OCI-LY7 (cell line): ENCODE data around the gene TPRKB.

ENCODE experiments used
- EZH2phosphoT487 ChIP-seq: fragments of 200-600 bp; sonication (generic); IDR thresholded peaks from 2 replicates; pipeline ENCODE4 v1.6.1; 2018; ENCODE audit warnings: low read depth, borderline replicate concordance, mild to moderate bottlenecking, mixed run types, antibody characterized with exemption, low read length, moderate library complexity, mixed read lengths
- TF ChIP-seq, protein P1 (sequence below): fragments of 200-600 bp; sonication (generic); conservative IDR thresholded peaks from 2 replicates; pipeline ENCODE4 v1.5.1; 2014; ENCODE audit warnings: mild to moderate bottlenecking, antibody characterized with exemption, low read length, moderate library complexity, mixed read lengths

DNA sequence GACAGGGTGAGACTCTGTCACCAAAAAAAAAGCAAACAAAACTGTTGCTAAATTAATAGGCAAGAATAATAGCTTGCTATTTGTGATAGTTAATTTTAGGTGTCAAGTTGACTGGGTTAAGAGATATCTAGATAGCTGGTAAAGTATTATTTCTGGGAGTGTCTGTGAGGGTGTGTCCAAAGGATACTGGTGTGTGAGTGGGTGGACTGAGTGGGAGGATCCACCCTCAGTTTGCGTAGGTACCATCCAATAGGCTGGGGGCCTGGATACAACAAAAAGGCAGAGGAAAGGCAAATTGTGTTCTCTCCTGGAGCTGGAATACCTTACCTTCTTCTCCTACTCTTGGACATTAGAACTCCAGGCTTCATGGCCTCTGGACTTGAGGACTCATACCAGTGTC lies 27.8 kb upstream of the TPRKB start:
- TF ChIP-seq, protein P1, sequence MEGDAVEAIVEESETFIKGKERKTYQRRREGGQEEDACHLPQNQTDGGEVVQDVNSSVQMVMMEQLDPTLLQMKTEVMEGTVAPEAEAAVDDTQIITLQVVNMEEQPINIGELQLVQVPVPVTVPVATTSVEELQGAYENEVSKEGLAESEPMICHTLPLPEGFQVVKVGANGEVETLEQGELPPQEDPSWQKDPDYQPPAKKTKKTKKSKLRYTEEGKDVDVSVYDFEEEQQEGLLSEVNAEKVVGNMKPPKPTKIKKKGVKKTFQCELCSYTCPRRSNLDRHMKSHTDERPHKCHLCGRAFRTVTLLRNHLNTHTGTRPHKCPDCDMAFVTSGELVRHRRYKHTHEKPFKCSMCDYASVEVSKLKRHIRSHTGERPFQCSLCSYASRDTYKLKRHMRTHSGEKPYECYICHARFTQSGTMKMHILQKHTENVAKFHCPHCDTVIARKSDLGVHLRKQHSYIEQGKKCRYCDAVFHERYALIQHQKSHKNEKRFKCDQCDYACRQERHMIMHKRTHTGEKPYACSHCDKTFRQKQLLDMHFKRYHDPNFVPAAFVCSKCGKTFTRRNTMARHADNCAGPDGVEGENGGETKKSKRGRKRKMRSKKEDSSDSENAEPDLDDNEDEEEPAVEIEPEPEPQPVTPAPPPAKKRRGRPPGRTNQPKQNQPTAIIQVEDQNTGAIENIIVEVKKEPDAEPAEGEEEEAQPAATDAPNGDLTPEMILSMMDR = no peak
- TF ChIP-seq EZH2phosphoT487 = no peak
